Measurements from ENCODE around the gene LPA. TPM values are rescaled to one million over a fixed set of nuclear protein-coding genes. Genes with fewer than 3 reads are reported as not detected.
"Not testable (repeated sequence)": the region's sequence is repeated elsewhere in the genome, so short reads cannot be mapped to it uniquely, and the experiment has no call there.

Gene LPA, protein sequence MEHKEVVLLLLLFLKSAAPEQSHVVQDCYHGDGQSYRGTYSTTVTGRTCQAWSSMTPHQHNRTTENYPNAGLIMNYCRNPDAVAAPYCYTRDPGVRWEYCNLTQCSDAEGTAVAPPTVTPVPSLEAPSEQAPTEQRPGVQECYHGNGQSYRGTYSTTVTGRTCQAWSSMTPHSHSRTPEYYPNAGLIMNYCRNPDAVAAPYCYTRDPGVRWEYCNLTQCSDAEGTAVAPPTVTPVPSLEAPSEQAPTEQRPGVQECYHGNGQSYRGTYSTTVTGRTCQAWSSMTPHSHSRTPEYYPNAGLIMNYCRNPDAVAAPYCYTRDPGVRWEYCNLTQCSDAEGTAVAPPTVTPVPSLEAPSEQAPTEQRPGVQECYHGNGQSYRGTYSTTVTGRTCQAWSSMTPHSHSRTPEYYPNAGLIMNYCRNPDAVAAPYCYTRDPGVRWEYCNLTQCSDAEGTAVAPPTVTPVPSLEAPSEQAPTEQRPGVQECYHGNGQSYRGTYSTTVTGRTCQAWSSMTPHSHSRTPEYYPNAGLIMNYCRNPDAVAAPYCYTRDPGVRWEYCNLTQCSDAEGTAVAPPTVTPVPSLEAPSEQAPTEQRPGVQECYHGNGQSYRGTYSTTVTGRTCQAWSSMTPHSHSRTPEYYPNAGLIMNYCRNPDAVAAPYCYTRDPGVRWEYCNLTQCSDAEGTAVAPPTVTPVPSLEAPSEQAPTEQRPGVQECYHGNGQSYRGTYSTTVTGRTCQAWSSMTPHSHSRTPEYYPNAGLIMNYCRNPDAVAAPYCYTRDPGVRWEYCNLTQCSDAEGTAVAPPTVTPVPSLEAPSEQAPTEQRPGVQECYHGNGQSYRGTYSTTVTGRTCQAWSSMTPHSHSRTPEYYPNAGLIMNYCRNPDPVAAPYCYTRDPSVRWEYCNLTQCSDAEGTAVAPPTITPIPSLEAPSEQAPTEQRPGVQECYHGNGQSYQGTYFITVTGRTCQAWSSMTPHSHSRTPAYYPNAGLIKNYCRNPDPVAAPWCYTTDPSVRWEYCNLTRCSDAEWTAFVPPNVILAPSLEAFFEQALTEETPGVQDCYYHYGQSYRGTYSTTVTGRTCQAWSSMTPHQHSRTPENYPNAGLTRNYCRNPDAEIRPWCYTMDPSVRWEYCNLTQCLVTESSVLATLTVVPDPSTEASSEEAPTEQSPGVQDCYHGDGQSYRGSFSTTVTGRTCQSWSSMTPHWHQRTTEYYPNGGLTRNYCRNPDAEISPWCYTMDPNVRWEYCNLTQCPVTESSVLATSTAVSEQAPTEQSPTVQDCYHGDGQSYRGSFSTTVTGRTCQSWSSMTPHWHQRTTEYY (N-terminal part only)
- not detected for total RNA-seq

DNA sequence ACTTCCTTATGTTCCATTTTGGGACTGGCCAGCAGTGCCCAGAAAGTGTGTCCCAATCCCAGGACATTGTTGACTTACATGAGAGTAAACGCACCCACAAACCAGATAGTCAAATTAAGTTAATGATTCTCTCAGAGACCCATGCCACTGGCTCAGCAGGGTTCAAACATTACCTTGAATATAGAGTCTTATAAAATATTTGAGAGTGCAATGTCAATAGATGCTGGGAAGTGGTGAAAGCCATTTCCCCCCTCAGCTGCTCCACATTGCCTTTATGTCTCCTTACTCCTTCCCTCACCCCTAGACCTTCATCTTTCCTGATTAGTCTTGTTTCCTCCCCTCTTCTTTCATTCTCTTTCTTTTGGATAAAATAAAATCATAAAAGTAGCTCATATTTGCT, at the start of gene LPA:
LPA (minus strand) TSS at position 78 of the 400 bp plus-strand sequence; CDS start at position 17, 61 bp downstream.
- DNase-seq (ENCODE audit: low spot score in 2 of 2); intact Hi-C loops (cut with DNase I); H3K27ac ChIP-seq; H3K27me3 ChIP-seq; H3K4me3 ChIP-seq; H3K9me3 ChIP-seq; H3K4me1 ChIP-seq; H3K36me3 ChIP-seq: not testable (repeated sequence)

DNA sequence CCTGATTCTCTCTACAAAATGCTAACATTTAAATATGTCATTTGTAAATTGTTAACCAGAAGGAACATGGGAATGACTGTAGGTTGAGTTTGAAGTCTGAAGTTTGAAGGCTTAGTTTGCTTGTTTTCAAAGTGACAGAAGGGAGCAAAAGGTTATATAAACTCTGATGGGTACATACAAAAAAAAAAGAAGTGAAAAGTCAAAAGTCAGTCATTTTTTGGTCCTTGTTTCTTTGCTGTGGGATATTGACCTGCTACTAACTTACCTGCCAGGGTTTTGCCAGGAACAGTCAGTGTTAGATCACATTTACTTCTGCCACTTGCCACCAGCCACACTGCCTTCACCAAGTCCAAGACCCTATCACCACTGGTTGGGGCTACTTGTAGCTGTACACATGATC, 44.9 kb upstream of the LPA start:
- H3K36me3 ChIP-seq; H3K27me3 ChIP-seq; H3K4me3 ChIP-seq; H3K4me1 ChIP-seq; H3K9me3 ChIP-seq; intact Hi-C loops (cut with DNase I); H3K27ac ChIP-seq; DNase-seq (ENCODE audit: low spot score in 2 of 2): not testable (repeated sequence)

DNA sequence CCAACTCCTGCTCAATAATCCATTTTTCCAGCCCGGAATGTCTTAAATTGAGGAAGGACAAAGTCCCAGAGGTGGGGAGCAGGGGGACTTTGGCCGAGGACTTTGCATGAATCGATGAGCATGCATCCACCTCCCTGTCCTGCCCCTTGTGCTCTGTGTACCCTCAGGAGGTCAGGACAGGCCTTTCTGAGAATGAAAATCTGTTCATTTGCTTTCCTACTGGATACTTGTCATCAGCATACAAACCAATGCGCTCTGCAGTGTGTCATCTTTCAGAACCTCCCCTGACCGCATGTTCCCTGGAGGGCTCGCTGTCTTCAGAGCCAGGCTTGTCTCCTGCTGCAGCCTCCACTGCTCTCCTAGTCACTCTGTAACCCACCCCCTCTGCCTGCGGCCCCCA, 40.6 kb upstream of the LPA start:
- H3K27ac ChIP-seq; H3K36me3 ChIP-seq; H3K4me3 ChIP-seq; H3K27me3 ChIP-seq; H3K4me1 ChIP-seq; intact Hi-C loops (cut with DNase I); DNase-seq (ENCODE audit: low spot score in 2 of 2); H3K9me3 ChIP-seq: not testable (repeated sequence)

DNA sequence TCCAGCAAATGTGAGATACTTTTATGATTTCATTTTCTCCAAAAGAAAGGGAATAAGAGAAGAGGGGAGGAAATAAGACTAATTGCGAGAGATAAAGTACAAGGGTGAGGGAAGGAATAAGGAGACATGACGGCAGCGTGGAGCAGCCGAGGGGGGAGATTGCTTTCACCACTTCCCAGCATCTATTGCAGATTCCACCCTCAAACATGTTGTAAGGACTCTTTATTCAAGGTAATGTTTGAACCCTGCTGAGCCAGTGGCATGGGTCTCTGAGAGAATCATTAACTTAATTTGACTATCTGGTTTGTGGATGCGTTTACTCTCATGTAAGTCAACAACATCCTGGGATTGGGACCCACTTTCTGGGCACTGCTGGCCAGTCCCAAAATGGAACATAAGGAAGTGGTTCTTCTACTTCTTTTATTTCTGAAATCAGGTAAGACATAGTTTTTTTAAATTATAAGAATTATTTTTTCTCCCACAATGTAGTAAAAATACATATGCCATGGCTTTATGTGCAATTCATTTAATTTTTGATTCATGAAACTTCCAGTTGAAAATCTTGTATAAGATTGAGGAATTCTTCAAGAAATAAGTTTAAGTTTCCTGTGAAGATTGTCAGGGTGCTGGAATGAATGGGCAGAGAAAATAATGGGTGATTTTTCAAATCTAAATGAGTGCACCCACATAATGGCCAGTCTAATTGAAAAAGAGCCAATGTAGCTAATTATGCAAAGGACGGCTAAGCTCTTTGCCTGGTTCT, 38.0 kb upstream of the LPA start, which contains the start of gene PLG:
PLG (plus strand) TSS at position 327 of the 763 bp plus-strand sequence; CDS start at position 388, 61 bp downstream.
- H3K27ac ChIP-seq; H3K4me3 ChIP-seq; H3K4me1 ChIP-seq; H3K9me3 ChIP-seq; H3K27me3 ChIP-seq; DNase-seq (ENCODE audit: low spot score in 2 of 2); H3K36me3 ChIP-seq; intact Hi-C loops (cut with DNase I): not testable (repeated sequence)

DNA sequence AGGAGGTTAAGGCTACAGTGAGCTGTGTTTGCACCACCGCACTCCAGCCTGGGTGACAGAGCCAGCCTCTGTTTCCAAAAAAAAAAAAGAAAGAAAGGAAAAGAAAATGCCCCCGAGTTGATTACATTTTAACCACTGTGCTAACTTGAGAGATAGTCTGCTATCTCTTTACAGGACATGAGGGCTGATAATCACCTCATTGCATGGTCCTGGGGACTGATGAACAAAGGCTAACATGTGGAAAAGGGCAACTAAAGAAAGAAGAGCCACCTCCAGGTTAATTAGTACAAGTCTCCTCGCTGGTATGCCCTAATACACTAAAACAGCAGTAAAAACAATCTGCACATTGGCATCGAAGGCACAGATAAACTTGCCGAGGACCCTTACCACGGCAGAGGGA, 33.8 kb upstream of the LPA start:
- no peak overlapping the region for H3K27ac ChIP-seq
- H3K27me3 ChIP-seq: no peaks in the 10 kb centered on the region
- no peaks in the 10 kb centered on the region for H3K4me1 ChIP-seq
- DNase-seq (ENCODE audit: low spot score in 2 of 2): no peak
- TF ChIP-seq, protein P1, sequence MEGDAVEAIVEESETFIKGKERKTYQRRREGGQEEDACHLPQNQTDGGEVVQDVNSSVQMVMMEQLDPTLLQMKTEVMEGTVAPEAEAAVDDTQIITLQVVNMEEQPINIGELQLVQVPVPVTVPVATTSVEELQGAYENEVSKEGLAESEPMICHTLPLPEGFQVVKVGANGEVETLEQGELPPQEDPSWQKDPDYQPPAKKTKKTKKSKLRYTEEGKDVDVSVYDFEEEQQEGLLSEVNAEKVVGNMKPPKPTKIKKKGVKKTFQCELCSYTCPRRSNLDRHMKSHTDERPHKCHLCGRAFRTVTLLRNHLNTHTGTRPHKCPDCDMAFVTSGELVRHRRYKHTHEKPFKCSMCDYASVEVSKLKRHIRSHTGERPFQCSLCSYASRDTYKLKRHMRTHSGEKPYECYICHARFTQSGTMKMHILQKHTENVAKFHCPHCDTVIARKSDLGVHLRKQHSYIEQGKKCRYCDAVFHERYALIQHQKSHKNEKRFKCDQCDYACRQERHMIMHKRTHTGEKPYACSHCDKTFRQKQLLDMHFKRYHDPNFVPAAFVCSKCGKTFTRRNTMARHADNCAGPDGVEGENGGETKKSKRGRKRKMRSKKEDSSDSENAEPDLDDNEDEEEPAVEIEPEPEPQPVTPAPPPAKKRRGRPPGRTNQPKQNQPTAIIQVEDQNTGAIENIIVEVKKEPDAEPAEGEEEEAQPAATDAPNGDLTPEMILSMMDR (IDR thresholded peaks at IDR 0.05): no peak
- no peak overlapping the region for H3K4me3 ChIP-seq
- no peaks in the 10 kb centered on the region for H3K9me3 ChIP-seq
- no peaks in the 10 kb centered on the region for H3K36me3 ChIP-seq
- intact Hi-C loops (cut with DNase I): no loop called here

DNA sequence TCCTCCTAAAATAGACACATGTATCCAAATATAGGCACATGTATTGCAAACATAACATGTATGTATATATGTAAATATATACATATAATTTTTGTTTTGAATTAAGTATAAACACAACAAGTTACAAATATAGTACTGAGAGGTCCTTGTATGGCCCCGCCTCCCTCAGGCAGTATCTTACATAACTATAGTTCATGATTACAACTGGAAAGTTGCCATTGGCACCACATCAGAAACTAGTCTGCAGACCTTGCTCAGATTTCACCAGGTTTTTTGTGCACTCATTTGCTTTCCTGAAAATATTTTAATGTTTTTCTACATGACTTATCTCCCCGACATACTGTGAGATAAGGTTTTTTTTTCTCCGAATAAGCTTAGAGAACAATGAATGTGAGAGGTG, 32.8 kb upstream of the LPA start:
- H3K27me3 ChIP-seq; H3K4me1 ChIP-seq; H3K4me3 ChIP-seq; intact Hi-C loops (cut with DNase I); H3K36me3 ChIP-seq; DNase-seq (ENCODE audit: low spot score in 2 of 2); H3K9me3 ChIP-seq; H3K27ac ChIP-seq: not testable (repeated sequence)

DNA sequence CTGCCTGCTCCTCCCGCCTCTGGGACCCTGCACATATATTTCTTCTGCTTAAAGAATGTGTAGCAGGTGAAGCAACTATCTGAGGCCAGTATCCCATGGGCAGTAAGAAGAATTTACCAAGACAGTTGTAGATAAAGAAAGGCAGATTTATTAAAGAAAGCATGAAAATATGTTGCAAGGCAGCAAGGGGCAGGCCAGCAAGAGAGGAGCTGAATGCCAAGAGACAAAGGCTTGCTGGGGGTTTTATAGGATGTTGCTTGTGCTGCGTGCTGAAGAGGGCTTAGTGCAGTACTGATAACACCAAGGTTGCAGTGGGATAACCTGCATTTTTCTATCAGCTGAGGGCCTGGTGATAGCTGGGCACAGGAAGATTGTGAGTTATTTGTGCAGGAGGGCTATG, 31.5 kb upstream of the LPA start:
- DNase-seq (ENCODE audit: low spot score in 2 of 2); H3K4me1 ChIP-seq; H3K27ac ChIP-seq; H3K4me3 ChIP-seq; H3K9me3 ChIP-seq; H3K36me3 ChIP-seq; H3K27me3 ChIP-seq; intact Hi-C loops (cut with DNase I): not testable (repeated sequence)

DNA sequence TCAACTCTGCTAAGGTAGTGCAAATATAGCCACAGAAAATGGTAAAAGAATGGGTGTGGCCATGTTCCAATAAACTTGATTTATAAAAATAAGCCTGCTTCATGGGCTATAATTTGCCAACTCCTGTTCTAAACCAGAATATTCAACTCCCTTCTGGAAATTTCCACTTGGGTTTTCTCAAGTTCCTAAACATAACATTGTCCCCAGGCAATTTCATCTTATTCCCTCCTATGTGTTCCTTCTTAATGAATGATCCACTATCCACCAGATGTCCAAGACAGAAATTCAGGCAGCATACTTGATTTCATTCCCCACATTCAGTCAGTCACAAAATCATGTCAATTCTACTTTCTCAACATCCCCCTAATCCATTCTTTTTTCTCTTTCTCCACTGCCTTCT, 30.9 kb upstream of the LPA start:
- H3K27me3 ChIP-seq; H3K27ac ChIP-seq; H3K4me3 ChIP-seq; H3K4me1 ChIP-seq; intact Hi-C loops (cut with DNase I); DNase-seq (ENCODE audit: low spot score in 2 of 2); H3K36me3 ChIP-seq; H3K9me3 ChIP-seq: not testable (repeated sequence)
